Kidney tubule cell (primary cell): ENCODE measurements around the gene SLC17A5.
"Not testable (repeated sequence)": the region's sequence is repeated elsewhere in the genome, so short reads cannot be mapped to it uniquely, and the experiment has no call there.

Experiments
- DNase-seq: peaks from one replicate; pipeline ENCODE4 v3.0.0-alpha.2; 2018; ENCODE audit warnings: low spot score

Gene SLC17A5

DNA sequence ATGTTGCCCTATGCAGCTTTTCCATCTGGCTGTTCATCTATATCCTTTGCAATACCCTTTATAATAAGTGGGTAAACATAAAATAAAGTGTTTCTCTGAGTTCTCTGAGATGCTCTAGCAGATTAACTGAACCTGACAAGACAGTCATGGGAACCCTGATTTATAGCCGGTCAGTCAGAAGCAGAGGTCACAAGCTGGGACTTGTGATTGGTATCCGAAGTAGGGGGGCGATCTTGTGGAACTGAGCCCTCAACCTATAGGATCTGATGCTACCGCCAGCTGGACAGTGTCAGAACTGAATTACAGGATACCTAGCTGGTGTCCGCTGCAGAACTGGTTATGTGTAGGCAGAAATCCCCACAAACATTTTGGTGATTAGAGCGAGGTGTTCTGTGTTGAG, 39.0 kb downstream of the SLC17A5 start:
- no peak for DNase-seq

DNA sequence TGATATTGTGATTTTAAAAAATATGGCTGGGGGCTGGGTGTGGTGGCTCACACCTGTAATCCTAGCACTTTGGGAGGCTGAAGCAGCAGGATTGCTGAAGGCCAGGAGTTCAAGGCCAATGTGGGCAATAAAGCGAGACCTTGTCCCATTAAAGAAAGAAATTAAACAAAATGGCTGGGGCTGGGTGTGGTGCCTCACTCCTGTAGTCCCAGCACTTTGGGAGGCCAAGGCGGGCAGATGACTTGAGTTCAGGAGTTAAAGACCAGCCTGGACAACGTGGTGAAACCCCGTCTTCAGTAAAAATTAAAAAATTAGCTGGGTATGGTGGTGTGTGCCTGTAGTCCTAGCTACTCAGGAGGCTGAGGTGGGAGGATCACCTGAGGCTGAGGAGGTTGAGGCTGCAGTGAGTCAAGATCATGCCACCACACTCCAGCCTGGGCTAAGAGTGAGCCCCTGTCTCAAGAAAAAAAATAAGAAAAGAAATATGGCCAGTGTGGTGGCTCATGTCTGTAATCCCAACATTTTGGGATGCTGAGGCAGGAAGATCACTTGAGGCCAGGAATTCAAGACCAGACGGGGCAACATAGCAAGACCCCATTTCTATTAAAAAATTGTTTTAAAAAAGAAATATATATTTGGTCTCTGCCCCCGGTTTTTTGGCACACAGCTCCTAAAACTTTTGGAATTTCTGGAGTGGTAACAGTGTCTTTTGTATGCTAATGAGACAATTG, 39.8 kb downstream of the SLC17A5 start:
- DNase-seq = no peak

DNA sequence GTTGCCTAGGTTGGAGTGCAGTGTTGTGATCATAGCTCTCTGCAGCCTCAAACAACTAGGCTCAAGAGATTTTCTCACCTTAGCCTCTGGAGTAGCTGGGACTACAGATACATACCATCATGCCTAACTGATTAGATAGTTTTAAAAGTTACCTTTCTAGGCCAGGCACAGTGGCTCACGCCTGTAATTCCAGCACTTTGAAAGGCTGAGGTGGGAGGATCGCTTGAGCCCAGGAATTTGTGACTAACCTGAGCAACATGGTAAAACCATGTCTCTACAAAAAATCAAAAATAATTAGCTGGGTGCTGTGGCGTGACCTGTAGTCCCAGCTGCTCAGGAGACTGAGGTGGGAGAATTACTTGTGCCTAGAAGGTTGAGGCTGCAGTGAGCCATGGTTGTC, 41.2 kb downstream of the SLC17A5 start:
- peak; percentile 73 for DNase-seq

DNA sequence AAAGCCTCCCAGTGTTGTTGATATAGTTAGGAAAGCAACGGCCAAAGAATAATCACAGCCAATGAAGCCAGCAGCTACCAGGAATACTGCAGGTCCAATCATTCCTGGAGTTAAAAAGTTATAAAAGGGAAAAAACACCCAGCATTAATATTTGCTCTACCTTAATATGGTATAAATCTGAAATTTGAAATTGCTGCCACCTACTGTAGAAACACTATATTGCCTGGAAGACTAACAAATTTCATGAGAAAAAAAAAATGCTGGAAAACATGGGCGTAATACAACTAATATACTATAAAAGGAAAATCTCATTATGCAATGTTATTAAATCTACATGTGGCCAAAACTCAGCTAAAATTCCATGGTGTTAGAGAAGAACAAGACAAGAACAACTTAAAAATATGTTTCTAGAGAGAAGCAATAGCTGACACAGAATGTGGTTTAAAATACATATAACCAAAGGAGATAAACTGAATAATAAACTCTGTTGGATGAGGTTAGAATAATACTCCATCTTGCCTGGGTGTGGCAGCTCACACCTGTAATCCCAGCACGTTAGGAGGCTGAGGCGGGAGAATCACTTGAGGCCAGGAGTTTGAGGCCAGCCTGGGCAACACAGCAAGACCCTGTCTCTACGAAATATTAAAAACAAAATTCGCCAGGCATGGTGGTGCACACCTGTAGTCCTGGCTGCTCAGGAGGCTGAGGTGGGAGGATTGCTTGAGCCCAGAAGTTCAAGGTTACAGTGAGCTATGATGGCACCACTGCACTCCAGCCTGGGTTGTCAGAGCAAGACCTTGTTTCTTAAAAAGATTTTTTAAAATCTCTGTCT, 43.1 kb downstream of the SLC17A5 start:
- DNase-seq = peak; percentile 65

- DNase-seq = no peak
Measured at GRCh38 chr6:73608761-73609160, 45.0 kb downstream of the SLC17A5 start.

DNA sequence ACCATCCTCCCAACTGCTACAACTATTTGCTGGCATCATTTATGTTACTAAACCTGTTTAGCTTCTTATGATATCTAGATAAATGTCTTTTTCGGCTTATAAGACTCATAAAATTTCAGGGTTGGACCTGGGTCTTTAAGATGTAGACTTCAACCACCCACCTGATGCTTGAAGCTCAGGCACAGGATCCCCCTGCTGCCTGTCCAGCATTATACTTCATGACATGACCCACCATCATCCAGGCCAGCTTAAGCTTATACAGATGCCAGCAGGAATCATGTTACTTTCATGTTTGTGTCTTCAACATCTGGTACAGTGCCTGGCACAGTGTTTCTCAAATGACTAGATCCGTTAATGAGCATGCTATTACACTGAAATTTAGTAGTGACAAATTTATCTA, 47.4 kb downstream of the SLC17A5 start:
- DNase-seq = no peak

DNA sequence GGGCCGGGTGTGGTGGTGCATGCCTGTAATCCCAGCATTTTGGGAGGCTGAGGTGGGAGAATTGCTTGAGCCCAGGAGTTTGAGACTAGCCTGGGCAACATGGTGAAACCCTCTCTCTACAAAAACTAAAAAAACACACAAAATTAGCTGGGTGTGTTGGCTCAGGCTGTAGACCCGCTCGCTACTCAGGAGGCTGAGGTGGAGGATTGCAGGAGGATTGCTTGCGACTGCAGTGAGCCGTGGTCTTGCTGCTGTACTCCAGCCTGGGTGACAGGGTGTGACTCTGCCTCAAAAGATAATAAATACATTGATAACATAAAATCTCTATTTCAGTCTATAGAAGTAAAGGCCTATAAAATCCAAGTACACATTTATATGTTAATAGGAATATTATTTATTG, 49.3 kb downstream of the SLC17A5 start:
- DNase-seq = no peak

GRCh38 chr6:73604020-73604419, 49.8 kb downstream of the SLC17A5 start:
- DNase-seq = no peak

GRCh38 chr6:73586416-73586974, 67.3 kb downstream of the SLC17A5 start:
- peak; percentile 15 for DNase-seq

- peak; percentile 80 for DNase-seq
Measured at GRCh38 chr6:73585566-73586415, 68.0 kb downstream of the SLC17A5 start.

GRCh38 chr6:73581293-73581692, 72.5 kb downstream of the SLC17A5 start:
- DNase-seq = no peak

DNA sequence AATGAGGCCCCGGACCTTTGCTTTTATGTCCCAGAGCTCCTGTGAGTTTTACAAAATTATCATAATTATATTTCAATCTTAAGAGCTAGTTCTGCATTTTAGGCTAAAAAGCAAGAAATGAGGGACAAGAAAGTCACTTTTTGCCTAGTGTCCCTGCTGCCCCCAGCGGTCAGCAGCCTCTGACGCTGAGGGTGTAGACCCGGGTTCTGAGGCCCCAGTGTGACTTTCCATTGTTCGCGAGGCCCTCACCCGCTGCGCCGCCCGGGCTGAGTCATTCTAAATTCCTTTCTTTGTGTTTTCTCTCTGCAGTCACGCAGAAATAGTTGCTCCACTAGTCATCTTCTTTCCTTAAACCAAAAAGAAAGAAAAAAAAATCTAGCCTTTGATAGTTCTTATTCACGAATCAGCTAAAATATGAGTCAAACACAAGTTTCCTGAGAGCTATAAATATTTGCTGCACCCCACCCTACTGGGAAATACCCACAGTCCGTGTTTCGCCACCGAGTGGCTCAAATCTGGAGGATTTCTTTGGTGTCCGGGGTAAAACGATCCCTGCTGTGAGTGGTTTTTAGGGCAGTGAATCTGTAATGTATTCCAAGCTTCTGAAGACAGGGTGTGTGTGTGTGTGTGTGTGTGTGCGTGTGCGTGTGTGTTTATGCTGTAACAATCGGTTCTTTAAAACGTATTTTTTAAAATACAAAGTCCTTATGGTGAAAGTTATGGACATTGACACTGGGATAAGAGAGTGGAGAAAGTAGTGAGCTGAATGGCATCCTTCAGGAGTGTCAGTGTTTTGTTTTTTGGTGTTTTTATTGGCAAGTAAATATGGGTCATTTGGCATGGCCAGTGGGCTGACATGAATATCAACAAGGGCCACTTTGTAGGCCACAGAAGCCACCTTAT, 73.3 kb downstream of the SLC17A5 start:
- DNase-seq = peak; percentile 99

GRCh38 chr6:73579851-73580246, 73.9 kb downstream of the SLC17A5 start:
- DNase-seq = peak; percentile 87

DNA sequence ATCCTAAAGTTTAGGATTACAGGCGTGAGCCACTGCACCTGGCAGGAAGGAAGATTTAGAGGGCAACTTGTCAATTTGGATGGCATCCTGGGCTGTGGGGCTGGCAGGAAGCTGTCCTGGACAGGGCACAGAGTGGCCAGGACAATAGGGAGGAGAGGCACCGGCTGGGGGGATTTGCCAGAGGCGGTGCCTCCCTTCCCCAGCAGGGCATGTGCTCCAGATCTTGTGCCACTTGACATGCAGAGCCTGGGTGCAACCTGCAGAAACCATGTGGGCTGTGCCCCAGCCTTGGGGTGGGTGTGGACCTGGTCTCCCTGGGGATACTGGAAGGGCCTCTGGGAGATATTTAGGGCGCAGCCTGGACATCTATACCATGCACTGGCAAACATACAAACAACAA, 74.4 kb downstream of the SLC17A5 start:
- DNase-seq = peak; percentile 48

GRCh38 chr6:73577676-73578075, 76.1 kb downstream of the SLC17A5 start:
- DNase-seq = no peak

DNA sequence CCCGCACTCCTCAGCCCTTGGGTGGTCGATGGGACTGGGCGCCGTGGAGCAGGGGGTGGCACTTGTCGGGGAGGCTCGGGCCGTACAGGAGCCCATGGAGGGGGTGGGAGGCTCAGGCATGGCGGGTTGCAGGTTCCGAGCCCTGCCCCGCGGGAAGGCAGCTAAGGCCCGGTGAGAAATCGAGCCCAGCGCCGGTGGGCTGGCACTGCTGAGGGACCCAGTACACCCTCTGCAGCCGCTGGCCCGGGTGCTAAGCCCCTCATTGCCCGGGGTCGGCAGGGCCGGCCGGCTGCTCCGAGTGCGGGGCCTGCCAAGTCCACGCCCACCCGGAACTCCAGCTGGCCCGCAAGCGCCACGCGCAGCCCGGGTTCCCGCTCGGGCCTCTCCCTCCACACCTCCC, 81.3 kb downstream of the SLC17A5 start:
- DNase-seq = not testable (repeated sequence)

DNA sequence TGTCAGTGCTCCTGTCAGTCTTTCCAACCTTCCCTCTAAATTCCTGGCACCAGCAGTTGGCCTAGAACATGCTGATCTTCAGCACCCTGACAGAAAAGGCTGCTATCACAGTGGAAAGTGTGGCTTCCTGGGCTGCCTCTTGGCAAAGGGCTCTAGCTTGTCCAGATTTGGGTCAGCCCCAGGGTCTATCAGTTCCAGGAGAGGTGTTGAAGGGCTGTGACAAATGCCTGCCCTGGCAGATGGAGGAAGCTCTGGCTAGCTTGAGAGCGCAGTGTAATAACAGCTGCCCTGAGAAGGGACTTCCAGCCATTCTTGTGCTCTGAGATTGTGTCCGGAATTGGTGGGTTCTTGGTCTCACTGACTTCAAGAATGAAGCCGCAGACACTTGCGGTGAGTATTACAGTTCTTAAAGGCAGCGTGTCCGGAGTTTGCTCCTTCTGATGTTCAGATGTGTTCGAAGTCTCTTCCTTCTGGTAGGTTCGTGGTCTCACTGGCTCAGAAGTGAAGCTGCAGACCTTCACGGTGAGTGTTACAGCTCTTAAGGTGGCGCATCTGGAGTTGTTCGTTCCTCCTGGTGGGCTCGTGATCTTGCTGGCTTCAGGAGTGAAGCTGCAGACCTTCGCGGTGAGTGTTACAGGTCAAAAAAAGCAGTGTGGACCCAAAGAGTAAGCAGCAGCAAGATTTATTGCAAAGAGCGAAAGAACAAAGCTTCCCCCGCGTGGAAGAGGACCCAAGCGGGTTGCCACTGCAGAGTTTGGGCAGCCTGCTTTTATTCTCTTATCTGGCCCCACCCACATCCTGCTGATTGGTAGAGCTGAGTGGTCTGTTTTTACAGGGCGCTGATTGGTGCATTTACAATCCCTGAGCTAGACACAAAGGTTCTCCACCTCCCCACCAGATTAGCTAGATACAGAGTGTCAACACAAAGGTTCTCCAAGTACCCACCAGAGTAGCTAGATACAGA, 82.3 kb downstream of the SLC17A5 start:
- DNase-seq = not testable (repeated sequence)

- DNase-seq = no peak
Measured at GRCh38 chr6:73569121-73569520, 84.7 kb downstream of the SLC17A5 start.

DNA sequence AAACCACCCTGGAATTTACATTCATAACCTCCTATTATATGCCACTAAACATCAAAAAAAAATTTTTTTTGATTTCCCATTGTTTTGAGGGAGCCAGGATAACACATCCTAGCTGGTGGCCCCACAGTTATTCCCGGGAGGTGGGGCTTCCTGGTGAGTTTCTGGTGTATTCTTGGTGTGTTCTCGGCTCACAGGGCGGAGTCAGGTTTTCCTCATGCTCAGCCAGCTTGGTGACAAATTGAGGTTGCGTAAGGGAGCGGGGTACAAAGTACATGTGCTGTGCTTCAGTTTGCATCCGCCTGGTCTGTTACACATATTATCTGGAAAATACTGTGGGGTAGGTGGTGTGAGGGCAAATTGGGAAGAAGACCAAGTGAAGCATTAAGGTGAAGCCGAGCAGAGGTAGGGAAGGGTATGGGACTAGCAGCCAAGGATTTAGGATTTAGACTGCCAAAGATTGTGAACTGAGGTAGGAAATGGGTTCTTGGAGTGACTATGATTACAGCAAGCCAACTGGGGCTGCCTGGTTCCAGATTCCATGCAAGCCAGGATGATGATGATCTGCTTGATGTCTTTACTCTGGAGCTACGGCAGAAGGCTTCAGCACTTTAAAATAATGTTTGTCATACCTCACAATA, 86.7 kb downstream of the SLC17A5 start:
- DNase-seq = peak; percentile 80
